Mesothelial cell of epicardium (in vitro differentiated cells): ENCODE measurements around the gene ZNF500. TPM values are rescaled to one million over a fixed set of nuclear protein-coding genes. Genes with fewer than 3 reads are reported as not detected.

Experiments used
- DNase-seq, 2 experiments: peaks; one replicate each; pipeline ENCODE4 v3.0.0; 2021; ENCODE audit warnings: low spot score in 2 of 2; ENCODE audit not compliant: unreplicated experiment in 2 of 2
- H3K27ac Mint-ChIP-seq: 2 replicates; pipeline ENCODE4 v1.8.0; 2021; ENCODE audit warnings: mixed read lengths
- H3K27me3 Mint-ChIP-seq: 2 replicates; pipeline ENCODE4 v1.8.0; 2021; ENCODE audit warnings: low read depth, mixed read lengths
- H3K36me3 Mint-ChIP-seq: 2 replicates; pipeline ENCODE4 v1.8.0; 2021; ENCODE audit warnings: mixed read lengths
- H3K4me1 Mint-ChIP-seq: 2 replicates; pipeline ENCODE4 v1.8.0; 2021; ENCODE audit warnings: mixed read lengths
- H3K4me3 Mint-ChIP-seq: 2 replicates; pipeline ENCODE4 v1.8.0; 2021; ENCODE audit warnings: mild to moderate bottlenecking, moderate library complexity, mixed read lengths
- H3K9me3 Mint-ChIP-seq: 2 replicates; pipeline ENCODE4 v1.8.0; 2021; ENCODE audit warnings: mixed read lengths
- CTCF ChIP-seq: fragments of 200-600 bp; sonication (generic); IDR thresholded peaks from one replicate; pipeline ENCODE4 v1.5.0; 2021; ENCODE audit warnings: antibody characterized with exemption; ENCODE audit not compliant: unreplicated experiment
- total RNA-seq: library from RNA; stranded (reverse); gene quantifications from 3 replicates; pipeline ENCODE4 v1.2.1, GENCODE V29; 2021

The ZNF500 gene
- total RNA-seq, 1 donor from 2014 or later, result 29.8 TPM

- H3K9me3 Mint-ChIP-seq, result no peaks in the 10 kb centered on the region
- H3K4me1 Mint-ChIP-seq, result no peaks in the 10 kb centered on the region
- no peaks in the 10 kb centered on the region for H3K27me3 Mint-ChIP-seq
- no peak for TF ChIP-seq CTCF
- no peak overlapping the region for H3K4me3 Mint-ChIP-seq
- H3K36me3 Mint-ChIP-seq, result no peaks in the 10 kb centered on the region
- H3K27ac Mint-ChIP-seq, result no peak overlapping the region
- no peak for DNase-seq
These were observed 8.0 kb upstream of the ZNF500 start for GRCh38 chr16:4775005-4775404.

- no peak for TF ChIP-seq CTCF
- peaks cover 5% of the 10 kb centered on the region for H3K4me1 Mint-ChIP-seq
- H3K9me3 Mint-ChIP-seq, result no peaks in the 10 kb centered on the region
- no peak overlapping the region for H3K4me3 Mint-ChIP-seq
- H3K27ac Mint-ChIP-seq, result no peak overlapping the region
- no peak for DNase-seq
- no peaks in the 10 kb centered on the region for H3K36me3 Mint-ChIP-seq
- H3K27me3 Mint-ChIP-seq, result no peaks in the 10 kb centered on the region
These were observed 5.4 kb upstream of the ZNF500 start for GRCh38 chr16:4772351-4772750.

GRCh38 chr16:4771646-4772045 lies 4.7 kb upstream of the ZNF500 start:
- Mint-ChIP-seq H3K27me3 (no peaks in the 10 kb centered on the region), H3K27ac (no peak overlapping the region), H3K4me1 (peaks cover 7% of the 10 kb centered on the region), H3K4me3 (no peak overlapping the region), H3K9me3 (no peaks in the 10 kb centered on the region), H3K36me3 (no peaks in the 10 kb centered on the region)
- DNase-seq, result no peak
- no peak for TF ChIP-seq CTCF

DNA sequence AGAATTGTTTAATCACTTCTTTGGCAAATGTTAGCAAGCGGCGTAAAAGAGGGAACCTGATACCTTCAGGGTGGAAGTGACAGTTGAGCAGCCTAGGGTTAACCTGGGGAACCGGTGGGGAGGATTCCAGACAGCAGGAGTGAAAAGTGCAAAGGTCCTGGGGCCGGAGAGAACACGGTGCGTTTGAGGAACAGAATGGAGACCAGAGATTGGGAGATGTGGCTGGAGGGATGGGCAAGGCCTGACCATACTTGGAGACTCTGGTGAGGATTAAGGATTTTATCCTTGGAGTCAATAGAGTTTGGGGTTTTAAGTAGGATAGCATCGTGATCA lies 2.3 kb upstream of the ZNF500 start:
- no peaks in the 10 kb centered on the region for H3K9me3 Mint-ChIP-seq
- H3K36me3 Mint-ChIP-seq, result no peaks in the 10 kb centered on the region
- TF ChIP-seq CTCF, result no peak
- H3K27me3 Mint-ChIP-seq, result no peaks in the 10 kb centered on the region
- peak overlapping the region; percentile 79 for H3K4me3 Mint-ChIP-seq
- DNase-seq, result no peak
- peaks cover 15% of the 10 kb centered on the region for H3K4me1 Mint-ChIP-seq
- no peak overlapping the region for H3K27ac Mint-ChIP-seq

DNA sequence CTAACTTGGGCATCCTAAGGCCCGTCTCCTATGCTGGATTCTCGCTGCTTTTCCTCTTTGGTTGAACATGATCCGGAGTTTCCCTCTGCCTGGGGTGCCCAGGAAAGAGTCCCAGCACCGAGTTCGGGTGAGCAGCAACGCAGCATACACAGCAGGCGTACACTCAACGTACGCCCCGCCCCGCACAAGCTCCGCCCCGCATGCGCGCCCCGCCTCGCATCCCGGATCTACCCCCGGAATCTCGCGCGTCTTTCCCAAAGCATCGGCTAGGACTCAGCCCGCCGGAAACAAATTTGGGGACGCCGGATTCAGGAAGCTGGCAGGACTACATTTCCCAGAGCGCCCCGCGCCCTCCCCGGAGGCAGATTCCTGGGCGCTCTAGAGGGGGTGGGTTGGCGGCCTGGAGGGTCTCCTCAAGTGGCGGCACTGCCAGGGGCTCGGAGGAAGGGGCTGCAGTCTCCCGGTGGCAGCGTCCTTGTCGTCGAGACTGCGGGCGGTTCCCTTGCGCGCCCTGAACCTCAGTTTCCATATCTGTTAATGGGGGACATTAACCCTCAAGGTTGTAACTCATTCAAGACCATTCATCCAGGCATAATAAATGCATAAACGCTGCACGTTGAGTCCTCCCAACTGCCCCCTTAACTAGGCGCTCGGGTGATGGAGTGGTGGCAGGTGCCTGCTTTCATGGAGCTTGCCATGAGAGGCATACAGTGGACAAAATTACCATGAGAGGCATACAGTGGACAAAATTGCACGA lies 1.8 kb upstream of the ZNF500 start:
- Mint-ChIP-seq H3K27ac (peak overlapping the region; percentile 97), H3K9me3 (no peaks in the 10 kb centered on the region), H3K4me1 (peaks cover 15% of the 10 kb centered on the region), H3K36me3 (no peaks in the 10 kb centered on the region), H3K4me3 (peak overlapping the region; percentile 79), H3K27me3 (no peaks in the 10 kb centered on the region)
- DNase-seq, result peak; percentile 92 to 98
- TF ChIP-seq CTCF, result no peak
